Kidney (tissue), 22 donors: ENCODE measurements around the gene TSEN2. TPM values are rescaled to one million over a fixed set of nuclear protein-coding genes. Genes with fewer than 3 reads are reported as not detected.
A peak's percentile ranks its signal among the peaks of the same experiment; 100 is the strongest.

Experiments used
- DNase-seq, 5 donors: peaks; one replicate each; pipeline ENCODE4 v3.0.0-alpha.2; 2013 to 2020
- FAIRE-seq: peaks from 2 replicates; lab custom pipeline; 2012; peaks lifted over from hg19 to GRCh38; lab: Jason Lieb, UNC
- H3K27ac ChIP-seq, 2 donors: one replicate each; pipeline ENCODE4 v1.7.0; 2013; ENCODE audit warnings: low read depth in 2 of 2, low read length in 2 of 2, inconsistent platforms in 1 of 2
- H3K27me3 ChIP-seq: one replicate; pipeline ENCODE4 v1.7.1; 2013; ENCODE audit warnings: low read length, inconsistent platforms; ENCODE audit not compliant: control insufficient read depth, insufficient read depth
- H3K36me3 ChIP-seq, 3 donors: one replicate each; pipeline versions ENCODE4 v1.7.0 to v1.7.1; 2013; ENCODE audit warnings: low read length in 3 of 3, control low read depth in 1 of 3, inconsistent platforms in 1 of 3; ENCODE audit not compliant: insufficient read depth in 3 of 3, control insufficient read depth in 2 of 3
- H3K4me1 ChIP-seq, 3 donors: one replicate each; pipeline versions ENCODE4 v1.7.0 to v1.7.1; 2013; ENCODE audit warnings: low read length in 3 of 3, inconsistent platforms in 1 of 3, low read depth in 1 of 3; ENCODE audit not compliant: control insufficient read depth in 2 of 3, insufficient read depth in 2 of 3
- H3K4me3 ChIP-seq, 3 donors: one replicate each; pipeline versions ENCODE4 v1.7.0 to v1.8.1; 2013; ENCODE audit warnings: low read length in 3 of 3, control low read depth in 1 of 3, inconsistent platforms in 1 of 3
- H3K9ac ChIP-seq, 3 donors: one replicate each; pipeline versions ENCODE4 v1.7.0 to v1.7.1; 2013; ENCODE audit warnings: low read length in 3 of 3, control low read depth in 1 of 3, inconsistent platforms in 1 of 3
- H3K9me3 ChIP-seq, 3 donors: one replicate each; pipeline versions ENCODE4 v1.7.0 to v1.7.1; 2013; ENCODE audit warnings: low read length in 3 of 3, control low read depth in 1 of 3, inconsistent platforms in 1 of 3; ENCODE audit not compliant: control insufficient read depth in 2 of 3, insufficient read depth in 1 of 3
- CTCF ChIP-seq: IDR thresholded peaks from 3 replicates; pipeline ENCODE4 v1.5.1; 2012; ENCODE audit warnings: mild to moderate bottlenecking, moderate library complexity, borderline replicate concordance; ENCODE audit not compliant: insufficient read depth; ENCODE audit errors: extremely low read depth
- intact Hi-C: fragments of 100-400 bp; cut with DNase I; formaldehyde crosslinking; loops from one replicate; pipeline ENCODE4 v1.11.1; 2022
- long read RNA-seq, 10 donors: library from polyadenylated mRNA in 1 of 10; unstranded in 1 of 10; transcript quantifications; one replicate each; pipeline ENCODE4 v2.0.0 and lab custom pipeline, GENCODE V29; 2021 to 2026
- polyA plus RNA-seq: library from polyadenylated mRNA; stranded (reverse); fragments of 350-450 nt; fragmentation: Illumina TruSeq; extraction: RNeasy Lipid Tissue Mini Kit (QIAGEN cat#74804); gene quantifications from one replicate; pipeline ENCODE4 v1.2.3, GENCODE V29; 2014; ENCODE audit warnings: low read depth, low replicate concordance; ENCODE audit not compliant: insufficient read depth
- total RNA-seq: library from RNA; stranded (reverse); fragmentation: NEBNext Ultra II Directional; extraction: Animal tissue kit (Norgen Biotek cat#: 25700); gene quantifications from one replicate; pipeline ENCODE4 v1.2.1, GENCODE V29; 2021
- donor health status: control.
- donor health status: control.
- donor health status: control.
- donor health status: control.
- donor health status: control.
- donor health status: DM: yes; HTN: yes; CAD: no.
- donor health status: Normal renal cell carcinoma (clear cell type).

Gene TSEN2
- 20.7 TPM for total RNA-seq
- polyA plus RNA-seq: 10.3 TPM
- long read RNA-seq, donor 1: 0 reads
- long read RNA-seq, donor 2: 0 reads
- long read RNA-seq, donor 3, partial matches to known transcripts: 0 of 2 reads
- long read RNA-seq, donor 3, other reads (novel, unspliced or antisense): 0 of 2 reads
- long read RNA-seq, donor 4: 0 reads
- long read RNA-seq, donor 5: 0 reads
- long read RNA-seq, donor 6: 0 reads
- long read RNA-seq, donor 7, partial matches to known transcripts: 3 of 20 reads
- long read RNA-seq, donor 7, other reads (novel, unspliced or antisense): 16 of 20 reads
- long read RNA-seq, donor 8: 0 reads
- long read RNA-seq, donor 9: 0 reads
- long read RNA-seq, donor 10: 0 reads

- H3K4me1 ChIP-seq: peaks cover 6 to 11% (median 10%) of the 10 kb centered on the region in 3 donors
- H3K9me3 ChIP-seq: no peaks in the 10 kb centered on the region
- FAIRE-seq: no peak
- no peaks in the 10 kb centered on the region for H3K36me3 ChIP-seq
- H3K9ac ChIP-seq: peak within 1 kb of the TSS; percentile 56 to 83 (median 67)
- TF ChIP-seq CTCF: peak; percentile 8
- intact Hi-C loops: no loop called here
- peak within 1 kb of the TSS in 1 of 2 donors; percentile 13 for H3K27ac ChIP-seq
- no peaks in the 10 kb centered on the region for H3K27me3 ChIP-seq
- peak within 1 kb of the TSS; percentile 74 to 91 (median 90) for H3K4me3 ChIP-seq
- peak; percentile 96 to 98 (median 98) for DNase-seq
Observed at GRCh38 chr3:12484198-12484982, at the start of gene TSEN2. Gene TSEN2, plus strand, starts transcription at chr3:12484480. Its CDS starts 5,321 bp downstream, at chr3:12489801.

- DNase-seq (no peak), FAIRE-seq (no peak)
- intact Hi-C loops: no loop called here
- Histone ChIP-seq H3K9me3 (no peaks in the 10 kb centered on the region), H3K36me3 (peaks cover 0 to 2% (median 0%) of the 10 kb centered on the region in 3 donors), H3K4me3 (no peak overlapping the region), H3K9ac (no peak overlapping the region), H3K27me3 (no peaks in the 10 kb centered on the region), H3K4me1 (no peaks in the 10 kb centered on the region), H3K27ac (no peak overlapping the region)
- no peak for TF ChIP-seq CTCF
Observed at GRCh38 chr3:12436514-12437220, 47.6 kb upstream of the TSEN2 start.

- Histone ChIP-seq H3K9me3 (no peaks in the 10 kb centered on the region), H3K4me1 (no peaks in the 10 kb centered on the region), H3K4me3 (no peak overlapping the region), H3K27ac (no peak overlapping the region), H3K36me3 (peaks cover 0 to 2% (median 0%) of the 10 kb centered on the region in 3 donors), H3K9ac (no peak overlapping the region), H3K27me3 (no peaks in the 10 kb centered on the region)
- intact Hi-C loops: no loop called here
- TF ChIP-seq CTCF: no peak
- FAIRE-seq (no peak), DNase-seq (no peak)
Observed at GRCh38 chr3:12437221-12437605, 47.1 kb upstream of the TSEN2 start.
